Stimulated activated naive CD8-positive, alpha-beta T cell treated with anti-CD3 and anti-CD28 coated beads, Interleukin-15, Interleukin-2, amounts not matched to agents 100 U/mL and 50 U/mL, for 24 hours (primary cell): ENCODE measurements around the gene C16orf87.
"Not testable (repeated sequence)": the region's sequence is repeated elsewhere in the genome, so short reads cannot be mapped to it uniquely, and the experiment has no call there.

Experiments
- ATAC-seq: fragments of 150-1000 bp; cut with Tn5 transposase; one replicate; pipeline ENCODE4 v1.10.0; 2021
- DNase-seq: peaks from one replicate; pipeline ENCODE4 v3.0.0; 2021

Gene C16orf87, protein sequence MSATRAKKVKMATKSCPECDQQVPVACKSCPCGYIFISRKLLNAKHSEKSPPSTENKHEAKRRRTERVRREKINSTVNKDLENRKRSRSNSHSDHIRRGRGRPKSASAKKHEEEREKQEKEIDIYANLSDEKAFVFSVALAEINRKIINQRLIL

DNA sequence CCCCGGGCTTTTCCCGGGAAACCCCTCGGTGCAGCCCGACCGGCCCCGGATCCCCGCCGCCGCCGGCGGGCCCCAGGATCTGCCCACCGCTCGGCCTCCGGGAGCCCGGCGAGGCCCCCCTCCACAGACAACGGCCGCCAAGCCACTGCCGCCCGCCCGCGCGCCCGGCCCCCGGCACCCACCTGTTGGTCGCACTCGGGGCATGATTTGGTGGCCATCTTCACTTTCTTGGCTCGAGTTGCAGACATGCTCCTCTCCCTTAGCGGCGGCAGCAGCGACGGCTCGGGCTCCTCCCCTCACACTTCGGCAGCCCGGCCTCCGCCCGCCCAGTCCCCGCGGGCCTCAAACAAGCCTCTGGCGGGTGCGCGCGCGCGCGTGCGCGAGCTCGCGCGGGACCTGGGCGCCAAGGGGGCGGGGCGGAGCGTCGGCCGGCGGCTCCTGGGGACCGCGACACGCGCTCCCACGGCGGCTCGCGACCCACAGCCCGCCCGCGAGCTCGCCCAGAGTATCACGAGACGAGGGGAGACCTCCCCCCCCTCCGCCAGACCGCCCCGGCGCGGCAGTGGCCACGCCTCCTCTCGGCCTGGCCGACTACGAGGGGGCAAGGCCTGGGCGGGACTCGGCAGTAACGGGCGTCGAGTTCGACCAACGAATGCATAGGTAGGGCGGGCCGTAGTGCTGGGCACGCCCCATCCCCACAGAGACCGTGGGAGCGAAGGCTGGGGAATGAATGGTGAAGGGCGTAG lies at the start of gene C16orf87:
Gene C16orf87, minus strand, starts transcription at position 279 of the 746 bp plus-strand sequence. Its CDS starts 31 bp downstream, at position 248.
- DNase-seq, result peak; percentile 91
- ATAC-seq, result peak; percentile 98

DNA sequence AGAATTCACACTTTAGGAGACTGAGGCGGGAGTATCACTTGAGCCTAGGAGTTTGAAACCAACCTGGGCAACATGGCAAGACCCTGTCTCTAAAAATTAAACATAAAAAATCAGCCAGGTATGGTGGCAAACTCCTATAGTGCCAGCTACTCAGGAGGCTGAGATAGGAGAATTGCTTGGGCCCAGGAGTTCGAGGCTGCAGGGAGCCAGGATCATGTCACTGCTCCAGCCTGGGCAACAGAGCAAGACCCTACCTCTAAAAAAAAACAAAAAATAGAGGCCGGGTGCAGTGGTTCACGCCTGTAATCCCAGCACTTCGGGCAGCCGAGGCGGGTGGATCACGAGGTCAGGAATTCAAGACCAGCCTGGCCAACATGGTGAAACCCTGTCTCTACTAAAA lies 44.3 kb upstream of the C16orf87 start:
- ATAC-seq (no peak), DNase-seq (no peak)

DNA sequence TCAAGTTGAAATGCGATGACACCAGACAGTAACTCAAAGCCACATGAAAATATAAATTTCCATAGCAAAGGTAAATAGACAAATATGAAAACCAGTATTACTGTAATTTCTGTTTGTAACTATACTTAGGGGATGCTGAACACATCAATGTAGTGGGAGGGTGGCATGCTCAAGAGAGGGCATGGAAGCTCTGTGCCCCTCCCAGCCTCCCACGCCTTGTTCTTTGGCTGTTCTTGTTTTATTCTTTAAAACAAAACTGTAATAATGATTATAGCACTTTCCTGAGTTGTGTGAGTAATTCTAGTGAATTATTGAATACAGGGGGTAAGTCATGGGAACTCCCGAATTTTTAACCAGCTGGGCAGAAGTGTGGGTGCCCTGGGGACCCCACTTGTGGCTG lies 42.2 kb upstream of the C16orf87 start:
- DNase-seq, result no peak
- ATAC-seq, result no peak

DNA sequence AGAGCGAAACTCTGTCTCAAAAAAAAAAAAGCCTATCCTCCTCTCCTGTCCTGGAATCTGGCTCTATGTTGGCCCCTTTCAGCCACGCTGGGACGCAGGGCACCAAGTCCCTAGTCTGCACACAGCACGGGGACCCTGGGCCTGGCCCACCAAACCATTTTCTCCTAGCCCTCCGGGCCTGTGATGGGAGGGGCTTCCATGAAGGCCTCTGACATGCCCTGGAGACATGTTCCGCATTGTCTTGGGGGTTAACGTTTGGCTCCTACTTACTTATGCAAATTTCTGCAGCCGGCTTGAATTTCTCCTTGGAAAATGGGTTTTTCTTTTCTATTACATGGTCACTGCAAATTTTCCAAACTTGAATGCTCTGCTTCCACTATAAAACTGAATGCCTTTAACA lies 40.6 kb upstream of the C16orf87 start:
- ATAC-seq, result no peak
- no peak for DNase-seq

DNA sequence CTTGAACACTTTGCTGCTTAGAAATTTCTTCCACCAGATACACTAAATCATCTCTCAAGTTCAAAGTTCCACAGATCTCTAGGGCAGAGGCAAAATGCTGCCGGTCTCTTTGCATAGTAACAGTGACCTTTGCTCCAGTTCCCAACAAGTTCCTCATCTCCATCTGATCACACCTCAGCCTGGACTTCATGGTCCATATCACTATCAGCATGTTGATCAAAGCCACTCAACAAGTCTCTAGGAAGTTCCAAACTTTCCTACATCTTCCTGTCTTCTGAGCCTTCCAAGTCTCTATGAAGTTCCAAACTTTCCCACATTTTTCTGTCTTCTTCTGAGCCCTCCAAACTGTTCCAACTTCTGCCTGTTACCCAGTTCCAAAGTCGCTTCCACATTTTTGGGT lies 37.9 kb upstream of the C16orf87 start:
- ATAC-seq, DNase-seq: not testable (repeated sequence)

DNA sequence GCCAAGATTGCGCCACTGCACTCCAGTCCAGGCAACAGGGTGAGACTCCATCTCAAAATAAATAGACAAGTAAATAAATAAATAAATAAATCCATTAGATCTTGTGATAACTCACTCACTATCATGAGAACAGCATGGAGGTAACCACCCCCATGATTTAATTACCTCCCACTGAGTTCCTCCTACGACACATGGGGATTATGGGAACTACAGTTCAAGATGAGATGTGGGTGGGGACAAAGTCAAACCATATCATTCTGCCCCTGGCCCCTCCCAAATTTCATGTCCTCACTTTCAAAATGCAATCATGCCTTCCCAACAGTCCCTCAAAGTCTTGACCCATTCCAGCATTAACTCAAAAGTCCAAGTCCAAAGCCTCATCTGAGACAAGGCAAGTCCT lies 36.5 kb upstream of the C16orf87 start:
- DNase-seq, result not testable (repeated sequence)

DNA sequence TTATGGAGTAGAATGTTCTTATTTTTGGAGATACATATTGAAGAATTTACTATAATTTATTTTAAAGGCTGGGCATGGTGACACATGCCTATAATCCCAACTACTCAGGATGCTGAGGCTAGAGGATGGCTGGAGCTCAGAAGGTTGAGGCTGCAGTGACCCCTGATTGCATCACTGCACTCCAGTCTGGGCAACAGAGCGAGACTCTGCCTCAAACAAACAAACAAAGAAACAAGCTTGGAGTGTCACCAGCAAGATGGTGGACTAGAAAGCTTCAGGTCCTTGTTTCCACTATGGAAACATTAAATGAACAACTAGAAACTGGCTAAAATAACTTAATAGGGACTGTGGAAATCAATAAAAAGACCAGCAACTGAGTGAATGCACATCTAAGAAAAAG lies 35.3 kb upstream of the C16orf87 start:
- DNase-seq (no peak), ATAC-seq (no peak)

More for the DNA sequence above, 36.5 kb upstream of the C16orf87 start:
- not testable (repeated sequence) for ATAC-seq

DNA sequence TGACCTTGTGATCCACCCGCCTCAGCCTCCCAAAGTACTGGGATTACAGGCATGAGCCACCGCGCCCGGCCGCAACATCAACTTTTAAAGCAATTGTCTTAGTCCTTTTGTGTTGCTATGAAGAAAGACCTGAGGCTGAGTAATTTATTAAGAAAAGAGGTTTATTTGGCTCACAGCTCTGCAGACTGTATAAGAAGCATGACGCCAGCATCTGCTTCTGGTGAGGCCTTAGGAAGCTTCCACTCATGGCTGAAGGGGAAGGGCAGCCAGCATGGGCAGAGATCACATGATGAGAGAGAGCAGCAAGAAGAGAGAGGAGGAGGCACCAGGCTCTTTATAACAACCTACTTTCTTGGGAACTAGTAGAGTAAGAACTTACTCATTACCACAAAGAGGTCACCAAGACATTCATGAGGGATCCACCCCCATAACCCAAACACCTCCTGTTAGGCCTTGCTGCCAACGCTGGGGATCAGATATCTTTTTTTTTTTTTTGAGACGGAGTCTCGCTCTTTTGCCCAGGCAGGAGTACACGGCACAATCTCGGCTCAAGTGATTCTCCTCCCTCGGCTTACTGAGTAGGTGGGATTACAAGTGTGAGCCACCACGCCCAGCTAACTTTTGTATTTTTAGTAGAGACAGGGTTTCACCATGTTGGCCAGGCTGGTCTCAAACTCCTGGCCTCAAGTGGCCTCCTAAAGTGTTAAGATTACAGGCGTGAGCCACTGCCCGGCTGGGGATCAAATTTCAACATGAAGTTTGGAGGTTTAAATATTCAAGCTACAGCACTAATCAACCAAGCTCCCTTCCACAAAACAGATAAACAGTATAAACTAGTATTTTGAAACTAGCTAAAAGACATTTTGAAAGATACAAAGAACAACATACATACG lies 31.8 kb upstream of the C16orf87 start:
- peak; percentile 70 for ATAC-seq
- DNase-seq, result no peak

DNA sequence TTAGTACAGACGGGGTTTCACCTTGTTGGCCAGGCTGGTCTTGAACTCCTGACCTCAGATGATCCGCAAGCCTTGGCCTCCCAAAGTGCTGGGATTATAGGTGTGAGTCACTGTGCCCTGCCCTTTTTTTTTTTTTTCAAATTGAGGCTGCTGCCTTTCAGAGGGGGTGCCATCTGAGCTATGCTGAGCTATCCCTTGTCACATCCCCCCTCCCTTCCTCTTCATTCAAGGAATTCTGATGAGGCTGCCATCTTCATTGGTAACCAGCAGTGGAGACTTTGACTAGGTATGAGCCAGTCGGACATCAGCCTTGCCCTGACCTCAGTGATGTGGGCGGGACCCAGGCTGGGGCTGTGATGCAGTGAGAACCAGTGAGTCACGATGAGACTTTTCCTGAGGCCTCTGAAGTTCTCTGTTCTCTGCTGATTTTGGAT lies 28.8 kb upstream of the C16orf87 start:
- DNase-seq, result peak; percentile 60
- ATAC-seq, result peak; percentile 90

DNA sequence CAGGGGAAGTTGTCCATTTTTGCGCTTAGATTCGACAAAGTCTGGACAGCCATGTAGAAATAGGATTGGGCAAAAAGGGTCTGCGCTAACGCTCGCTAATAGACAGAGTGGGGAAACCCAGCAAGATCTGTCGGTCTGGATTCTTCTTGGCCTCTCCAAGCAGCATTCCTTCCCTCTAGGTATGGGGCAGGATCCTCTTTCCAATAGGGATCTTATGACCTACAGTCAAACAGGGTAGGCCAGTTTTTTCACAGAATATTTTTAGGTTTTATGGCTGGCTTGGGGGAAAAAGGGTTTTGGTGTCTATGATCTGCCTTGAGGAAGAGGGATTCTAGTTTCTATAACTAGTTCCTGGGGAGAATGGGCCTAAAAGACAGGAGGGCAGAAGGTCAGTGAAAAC lies 27.2 kb upstream of the C16orf87 start:
- no peak for DNase-seq
- no peak for ATAC-seq

DNA sequence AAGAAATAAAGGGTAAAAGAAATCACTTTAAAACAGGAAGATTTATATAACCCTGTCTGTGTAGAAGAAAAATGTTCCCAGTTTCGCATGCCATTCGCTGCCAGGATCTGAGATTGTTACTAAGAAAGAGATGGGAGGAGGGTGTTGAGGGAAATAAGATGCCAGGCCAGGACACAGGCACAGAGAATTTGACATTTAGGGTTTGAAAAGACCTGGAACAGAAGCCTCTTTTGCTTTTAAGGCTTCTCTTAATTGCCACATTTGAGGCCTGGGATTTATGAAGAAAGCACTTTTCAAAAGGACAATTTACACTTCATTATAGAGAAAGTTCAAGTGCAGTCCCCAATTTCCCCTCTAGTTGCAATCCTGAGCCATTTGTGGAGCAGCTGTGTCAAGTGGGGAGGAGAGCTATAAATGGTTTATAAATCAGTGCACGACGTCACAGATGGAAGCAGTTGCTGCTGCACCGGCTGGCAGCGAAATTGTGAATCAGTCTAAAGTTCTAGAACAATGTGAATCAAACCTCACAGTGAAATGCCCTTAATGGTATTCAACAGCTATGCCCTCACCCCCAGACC lies 26.5 kb upstream of the C16orf87 start:
- no peak for DNase-seq
- no peak for ATAC-seq

DNA sequence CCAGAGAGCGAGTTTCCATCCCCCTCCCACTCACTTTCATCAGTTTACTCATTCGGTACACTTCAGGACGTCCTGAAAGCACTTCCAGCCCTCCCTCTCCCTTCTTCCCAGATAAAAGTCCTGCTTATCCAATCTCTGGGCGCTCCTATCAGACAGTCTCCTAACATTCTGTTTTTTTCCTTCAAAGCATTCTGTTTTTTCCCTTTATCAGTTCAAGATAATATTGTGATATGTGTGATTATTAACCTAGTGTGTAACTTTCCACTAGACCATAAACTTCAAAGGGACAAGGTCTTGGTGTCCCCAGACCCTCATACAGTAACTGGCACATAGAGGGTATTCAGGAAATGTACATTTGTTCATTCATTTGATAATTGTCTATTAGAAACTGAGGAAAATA lies 24.4 kb upstream of the C16orf87 start:
- DNase-seq (no peak), ATAC-seq (no peak)

DNA sequence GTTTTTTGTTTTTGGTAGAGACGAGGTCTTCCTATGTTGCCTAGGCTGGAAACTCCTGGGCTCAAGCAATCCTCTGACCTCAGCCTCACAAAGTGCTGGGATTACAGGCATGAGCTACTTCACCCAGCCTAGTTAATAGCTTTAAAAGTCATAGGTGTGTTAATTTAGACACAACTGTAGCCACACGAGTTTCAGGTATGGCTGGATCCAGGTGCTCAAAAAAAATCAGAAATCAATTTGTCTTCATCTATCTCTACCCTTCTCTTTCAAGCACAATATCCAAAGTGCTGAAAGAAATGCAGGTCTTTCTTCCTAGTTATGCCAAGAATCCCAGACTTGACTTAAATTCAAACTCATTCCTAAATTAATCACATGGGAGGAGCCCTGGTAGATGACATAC lies 23.9 kb upstream of the C16orf87 start:
- DNase-seq (no peak), ATAC-seq (no peak)

DNA sequence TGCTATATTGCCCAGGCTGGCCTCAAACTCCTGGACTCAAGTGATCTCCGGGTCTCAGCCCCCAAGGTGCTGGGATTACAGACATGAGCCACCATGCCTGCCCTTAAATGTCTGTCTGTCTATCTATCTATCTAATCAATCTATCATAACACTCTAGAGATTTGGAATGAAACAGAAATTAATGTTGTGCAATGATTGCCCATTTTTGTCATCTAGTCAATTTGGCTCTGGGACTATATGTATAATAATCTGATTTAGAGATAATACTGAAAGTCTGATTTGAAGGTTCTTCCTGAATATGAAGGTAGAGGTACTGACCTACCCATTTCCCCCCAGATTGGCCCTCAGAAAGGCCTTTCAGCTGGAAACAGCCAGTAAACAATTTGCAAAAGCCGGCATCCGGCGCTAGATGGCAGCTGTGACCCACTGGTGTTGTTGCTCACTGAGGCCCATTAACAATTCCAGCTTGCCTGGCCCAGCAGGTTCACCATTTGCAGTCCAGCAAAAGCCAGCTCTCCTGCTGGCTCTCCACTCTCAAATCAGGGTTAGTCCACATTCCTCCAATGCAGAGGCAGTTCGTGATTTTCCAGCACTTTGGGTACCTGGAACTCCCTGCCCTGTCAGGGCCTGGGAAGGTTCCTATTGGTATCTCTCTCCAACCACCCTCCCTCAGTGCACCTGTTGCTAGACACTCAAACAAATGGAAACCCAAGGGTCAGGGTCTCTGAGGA lies 22.9 kb upstream of the C16orf87 start:
- DNase-seq (peak; percentile 68), ATAC-seq (peak; percentile 32)

DNA sequence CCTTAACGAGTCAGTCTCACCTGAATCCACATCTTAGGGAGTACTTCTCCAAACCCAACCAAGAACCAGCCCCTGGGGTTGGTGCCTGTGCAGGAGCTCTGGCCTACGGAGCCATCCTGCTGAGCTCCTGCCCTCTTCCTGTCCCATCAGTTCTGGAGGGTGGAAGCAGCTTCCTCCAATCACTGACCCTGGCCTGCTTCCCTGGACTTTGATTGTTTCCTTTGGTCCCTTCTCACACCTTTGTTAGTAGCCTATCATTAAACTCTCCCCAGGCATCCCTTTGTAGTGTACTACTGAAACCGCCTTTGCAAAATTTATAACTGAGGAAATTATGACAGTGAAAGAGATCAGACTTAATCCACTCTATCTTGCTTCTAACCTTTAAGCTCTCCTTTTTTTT lies 21.1 kb upstream of the C16orf87 start:
- ATAC-seq, result no peak
- DNase-seq, result no peak

DNA sequence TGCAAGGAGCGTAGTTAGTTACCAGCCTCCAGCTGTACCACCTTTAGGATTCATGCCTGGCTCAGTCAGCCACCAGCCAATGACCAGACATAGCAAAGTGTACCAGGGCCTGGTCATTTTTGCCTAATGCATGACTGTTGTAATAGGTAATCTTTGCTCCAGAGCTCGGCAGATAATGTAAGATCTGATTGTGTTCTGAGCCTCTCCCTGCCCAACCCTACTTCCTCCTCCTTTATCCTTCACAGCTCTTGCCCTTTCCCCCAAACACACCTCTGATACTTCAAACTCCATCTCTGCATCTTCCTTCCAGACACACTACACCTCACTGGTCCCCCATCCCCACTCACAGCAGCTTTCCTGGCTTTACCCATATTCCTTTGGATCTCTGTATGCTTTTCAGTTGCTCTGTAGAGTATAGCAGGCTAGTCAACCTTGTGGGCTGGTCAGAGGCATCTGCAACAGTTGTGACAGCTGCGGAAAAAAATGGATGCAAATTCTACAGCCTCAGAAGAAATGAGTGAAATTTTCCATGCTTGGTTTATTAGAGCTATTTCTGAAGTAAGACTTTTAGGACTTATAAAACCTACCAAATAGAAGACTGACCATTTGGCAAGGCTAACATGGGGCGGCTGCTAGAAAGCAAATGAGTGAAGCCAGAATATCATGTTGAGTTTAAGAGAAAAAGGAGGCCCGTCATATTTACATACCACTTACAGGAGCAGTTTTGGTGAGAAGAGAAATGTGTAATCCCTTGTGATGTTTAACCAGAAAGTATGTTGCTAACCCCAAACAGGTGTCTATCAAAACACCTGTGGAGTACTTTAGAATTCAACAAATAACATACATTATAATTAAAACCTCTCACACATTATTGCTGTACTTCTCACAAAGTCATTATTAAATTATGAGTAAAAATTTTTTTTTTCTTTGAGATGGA lies 19.9 kb upstream of the C16orf87 start:
- no peak for ATAC-seq
- no peak for DNase-seq

DNA sequence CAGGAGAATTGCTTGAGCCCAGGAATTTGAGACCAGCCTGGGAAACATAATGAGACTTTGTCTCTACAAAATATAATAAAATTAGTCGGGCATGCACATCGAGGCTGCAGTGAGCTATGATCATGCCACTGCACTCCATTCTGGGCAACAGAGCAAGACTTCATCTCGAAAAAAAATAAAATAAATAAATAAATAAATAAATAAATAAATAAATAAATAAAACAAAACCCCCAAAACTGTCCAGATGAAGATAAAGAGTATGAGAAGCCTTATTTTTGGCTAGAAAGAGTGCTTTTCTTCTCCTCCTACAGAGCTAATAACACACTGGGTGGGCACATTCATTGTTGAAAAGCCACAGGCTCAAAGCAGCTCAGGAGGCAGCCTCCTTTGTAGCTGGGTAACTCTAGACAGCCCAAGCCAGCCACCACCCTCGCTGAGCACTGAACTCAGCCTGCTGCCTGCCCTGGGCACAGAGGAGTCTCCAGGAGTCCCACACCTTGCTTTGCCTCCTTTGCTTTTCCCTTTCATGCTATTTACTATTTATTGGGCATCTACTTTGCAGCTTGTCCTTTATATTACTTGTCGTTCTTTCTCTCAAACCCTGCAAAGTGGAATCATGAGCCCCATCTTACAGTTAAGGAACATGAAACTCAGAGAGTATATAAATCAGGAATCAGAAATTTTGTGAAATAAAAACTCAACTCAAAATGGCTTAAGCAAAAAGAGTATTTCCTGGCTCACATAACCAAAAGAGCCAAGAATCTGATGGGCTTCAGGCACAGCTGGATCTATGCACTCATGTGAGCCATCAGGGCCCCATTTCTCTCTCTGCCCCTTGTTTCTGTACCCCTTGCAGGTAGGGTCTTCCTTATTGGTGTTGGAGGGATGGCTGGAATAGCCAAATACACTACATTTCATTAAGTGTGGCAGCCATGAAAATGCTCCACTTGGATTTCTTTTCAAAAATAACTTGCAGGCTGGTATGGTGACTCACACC lies 18.1 kb upstream of the C16orf87 start:
- no peak for ATAC-seq
- DNase-seq, result no peak

DNA sequence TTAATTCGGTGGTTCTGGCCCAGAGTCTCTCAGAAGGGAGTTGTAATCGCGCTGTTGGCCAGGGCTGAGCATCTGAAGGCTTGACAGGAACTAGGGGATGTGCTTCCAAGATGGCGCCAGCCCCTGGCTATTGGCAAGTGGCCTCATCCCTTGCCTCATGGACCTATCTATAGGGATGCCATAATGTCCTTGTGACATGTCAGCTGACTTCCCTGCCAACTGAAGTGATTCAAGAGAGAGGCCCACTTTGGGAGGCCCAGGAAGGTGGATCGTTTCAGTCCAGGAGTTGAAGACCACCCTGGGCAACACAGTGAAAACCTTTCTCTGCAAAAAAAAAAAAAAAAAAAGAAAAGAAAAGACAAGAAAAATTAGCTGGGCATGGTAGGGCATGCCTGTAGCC lies 15.0 kb upstream of the C16orf87 start:
- DNase-seq (no peak), ATAC-seq (no peak)

DNA sequence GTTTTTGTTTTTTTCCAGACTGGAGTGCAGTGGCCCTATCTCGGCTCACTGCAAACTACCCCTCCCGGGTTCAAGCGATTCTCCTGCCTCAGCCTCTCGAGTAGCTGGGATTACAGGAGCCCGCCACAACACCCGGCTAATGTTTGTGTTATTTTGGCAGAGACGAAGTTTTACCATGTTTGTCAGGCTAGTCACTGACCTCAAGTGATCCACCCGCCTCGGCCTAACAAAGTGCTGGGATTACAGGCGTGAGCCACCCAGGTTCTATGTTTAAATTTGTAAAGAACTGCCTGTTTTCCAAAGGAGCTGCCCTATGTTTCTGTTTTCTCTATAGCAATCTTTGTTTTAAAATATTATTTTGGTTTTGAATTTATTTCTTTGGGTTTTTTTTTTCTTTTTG lies 13.8 kb upstream of the C16orf87 start:
- DNase-seq (no peak), ATAC-seq (no peak)
